Measurements from ENCODE around the gene CD81. TPM values are rescaled to one million over a fixed set of nuclear protein-coding genes. Genes with fewer than 3 reads are reported as not detected.

The CD81 gene
- total RNA-seq, 1 donor from 2014 or later, result 424 TPM

- DNase-seq (ENCODE audit: low spot score), result peak; percentile 59
- Mint-ChIP-seq H3K27ac (ENCODE audit: unreplicated experiment) (peak overlapping the region; percentile 77), H3K27me3 (ENCODE audit: unreplicated experiment) (peaks cover 11% of the 10 kb centered on the region), H3K36me3 (ENCODE audit: low read depth, unreplicated experiment) (peaks cover 4% of the 10 kb centered on the region), H3K4me3 (ENCODE audit: unreplicated experiment) (no peak overlapping the region), H3K4me1 (ENCODE audit: unreplicated experiment) (peaks cover 34% of the 10 kb centered on the region), H3K9me3 (ENCODE audit: unreplicated experiment) (no peaks in the 10 kb centered on the region)
- TF ChIP-seq CTCF (IDR thresholded peaks at IDR 0.05; ENCODE audit: unreplicated experiment), result no peak
These were observed 6.1 kb downstream of the CD81 start for GRCh38 chr11:2382936-2383851.

GRCh38 chr11:2383852-2384804 is 7.0 kb downstream of the CD81 start:
- Mint-ChIP-seq H3K4me1 (ENCODE audit: unreplicated experiment) (peaks cover 31% of the 10 kb centered on the region), H3K27me3 (ENCODE audit: unreplicated experiment) (peaks cover 5% of the 10 kb centered on the region), H3K9me3 (ENCODE audit: unreplicated experiment) (no peaks in the 10 kb centered on the region), H3K4me3 (ENCODE audit: unreplicated experiment) (no peak overlapping the region), H3K27ac (ENCODE audit: unreplicated experiment) (no peak overlapping the region), H3K36me3 (ENCODE audit: low read depth, unreplicated experiment) (peaks cover 4% of the 10 kb centered on the region)
- no peak for DNase-seq (ENCODE audit: low spot score)
- TF ChIP-seq CTCF (IDR thresholded peaks at IDR 0.05; ENCODE audit: unreplicated experiment), result no peak

GRCh38 chr11:2385156-2386151 is 8.3 kb downstream of the CD81 start:
- H3K27ac Mint-ChIP-seq (ENCODE audit: unreplicated experiment), result peak overlapping the region; percentile 45
- no peak for DNase-seq (ENCODE audit: low spot score)
- peaks cover 4% of the 10 kb centered on the region for H3K36me3 Mint-ChIP-seq (ENCODE audit: low read depth, unreplicated experiment)
- peaks cover 33% of the 10 kb centered on the region for H3K4me1 Mint-ChIP-seq (ENCODE audit: unreplicated experiment)
- peaks cover 9% of the 10 kb centered on the region for H3K27me3 Mint-ChIP-seq (ENCODE audit: unreplicated experiment)
- no peak for TF ChIP-seq CTCF (IDR thresholded peaks at IDR 0.05; ENCODE audit: unreplicated experiment)
- H3K4me3 Mint-ChIP-seq (ENCODE audit: unreplicated experiment), result peak overlapping the region; percentile 56
- no peaks in the 10 kb centered on the region for H3K9me3 Mint-ChIP-seq (ENCODE audit: unreplicated experiment)

GRCh38 chr11:2386591-2386990 is 9.5 kb downstream of the CD81 start:
- H3K27ac Mint-ChIP-seq (ENCODE audit: unreplicated experiment), result no peak overlapping the region
- H3K9me3 Mint-ChIP-seq (ENCODE audit: unreplicated experiment), result no peaks in the 10 kb centered on the region
- no peak for DNase-seq (ENCODE audit: low spot score)
- H3K4me1 Mint-ChIP-seq (ENCODE audit: unreplicated experiment), result peaks cover 25% of the 10 kb centered on the region
- H3K36me3 Mint-ChIP-seq (ENCODE audit: low read depth, unreplicated experiment), result peaks cover 4% of the 10 kb centered on the region
- no peak for TF ChIP-seq CTCF (IDR thresholded peaks at IDR 0.05; ENCODE audit: unreplicated experiment)
- H3K27me3 Mint-ChIP-seq (ENCODE audit: unreplicated experiment), result peaks cover 9% of the 10 kb centered on the region
- H3K4me3 Mint-ChIP-seq (ENCODE audit: unreplicated experiment), result no peak overlapping the region
